HG02642 (cell line): ENCODE results near the gene QRFP.
"Not testable (repeated sequence)": the region's sequence is repeated elsewhere in the genome, so short reads cannot be mapped to it uniquely, and the experiment has no call there.

Experiments used
- ATAC-seq: cut with Tn5 transposase; IDR thresholded peaks from one replicate; pipeline ENCODE4 v1.9.1; 2021; ENCODE audit warnings: mild to moderate bottlenecking; ENCODE audit not compliant: unreplicated experiment, poor library complexity

QRFP gene

GRCh38 chr9:130920762-130921299 lies 24.2 kb upstream of the QRFP start:
- no peak for ATAC-seq

DNA sequence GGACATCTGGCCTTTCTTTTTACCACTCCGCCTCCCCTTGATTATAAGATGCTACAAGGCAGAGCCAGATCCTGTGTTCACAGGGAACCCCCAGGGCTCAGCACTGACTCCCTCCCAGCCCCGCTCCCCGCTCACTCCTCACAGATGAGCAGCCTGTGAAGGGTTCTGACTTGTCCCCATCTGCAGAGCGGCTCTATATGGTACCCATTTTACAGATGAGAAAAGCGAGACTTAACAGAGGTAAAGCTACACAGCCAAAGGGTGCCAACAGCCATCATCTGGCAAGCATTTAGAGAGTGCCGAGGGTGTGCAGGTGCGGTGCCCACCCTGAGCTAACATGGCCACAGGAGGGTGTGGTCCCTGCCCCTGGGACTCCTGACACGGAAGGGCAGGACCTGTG lies 23.6 kb upstream of the QRFP start:
- ATAC-seq = no peak

DNA sequence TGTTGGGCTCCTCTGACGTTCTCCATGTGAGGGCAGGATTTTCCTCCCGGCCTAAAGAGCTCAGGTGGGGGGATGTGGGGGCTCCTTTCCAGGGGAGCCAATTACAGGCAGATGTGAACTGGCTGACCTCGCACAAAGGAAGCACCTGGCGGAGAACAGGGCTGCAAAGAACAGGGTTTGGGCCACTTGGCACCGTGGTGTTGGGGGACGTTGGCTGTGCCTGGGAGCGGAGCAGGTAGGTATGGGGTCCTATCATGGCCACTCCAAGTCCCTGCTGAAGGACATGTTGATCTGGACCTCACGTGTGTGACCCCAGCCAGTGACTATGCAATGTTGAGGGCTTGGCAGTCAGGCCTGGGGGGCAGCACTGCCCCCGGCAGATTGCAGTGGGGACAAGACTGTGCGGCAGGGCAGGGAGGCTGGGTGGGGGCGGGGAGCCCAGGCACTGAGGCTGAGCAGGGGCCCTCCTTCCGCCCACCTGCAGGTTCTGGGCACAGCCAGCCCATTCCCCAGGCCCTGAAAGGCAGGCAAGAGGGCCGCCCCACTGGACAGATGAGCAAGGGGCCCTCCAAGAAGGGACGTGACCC lies 23.0 kb upstream of the QRFP start:
- no peak for ATAC-seq

- ATAC-seq = no peak
These were observed 22.4 kb upstream of the QRFP start for GRCh38 chr9:130918826-130919558.

DNA sequence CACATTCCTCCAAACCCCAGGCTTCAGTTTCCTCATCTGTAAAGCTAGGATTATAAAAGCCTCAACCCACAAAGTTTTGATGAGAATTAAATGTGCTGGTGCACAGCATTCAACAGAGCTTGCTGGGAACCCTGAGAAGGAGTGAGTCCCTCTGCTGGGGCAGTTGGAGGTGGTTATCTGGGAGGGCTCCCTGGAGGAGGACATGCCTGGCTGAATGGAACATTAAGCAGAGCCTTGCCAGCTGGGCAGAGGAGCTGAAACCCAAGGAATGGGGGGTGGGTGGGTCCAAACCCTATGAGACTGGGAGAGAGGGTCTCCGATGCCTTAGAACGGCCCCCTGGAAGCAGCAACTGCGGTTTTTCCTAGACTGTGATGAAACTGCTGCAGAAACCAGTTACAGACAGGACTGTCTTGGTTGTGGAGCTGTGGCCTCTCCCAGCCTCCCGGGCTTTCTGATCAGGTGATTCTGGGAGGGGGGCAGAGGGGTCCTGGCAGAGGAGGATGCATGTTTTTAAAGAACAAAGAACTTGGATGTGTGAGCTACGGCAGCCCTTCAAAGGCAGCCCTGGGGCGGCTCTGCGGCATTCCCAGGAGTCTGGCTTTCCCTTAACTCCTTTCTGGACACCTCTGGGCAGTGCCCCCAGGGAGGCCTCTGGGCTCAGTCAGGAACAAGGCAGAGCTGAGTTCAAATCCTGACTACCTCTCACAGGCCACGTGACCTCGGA lies 21.7 kb upstream of the QRFP start:
- no peak for ATAC-seq

DNA sequence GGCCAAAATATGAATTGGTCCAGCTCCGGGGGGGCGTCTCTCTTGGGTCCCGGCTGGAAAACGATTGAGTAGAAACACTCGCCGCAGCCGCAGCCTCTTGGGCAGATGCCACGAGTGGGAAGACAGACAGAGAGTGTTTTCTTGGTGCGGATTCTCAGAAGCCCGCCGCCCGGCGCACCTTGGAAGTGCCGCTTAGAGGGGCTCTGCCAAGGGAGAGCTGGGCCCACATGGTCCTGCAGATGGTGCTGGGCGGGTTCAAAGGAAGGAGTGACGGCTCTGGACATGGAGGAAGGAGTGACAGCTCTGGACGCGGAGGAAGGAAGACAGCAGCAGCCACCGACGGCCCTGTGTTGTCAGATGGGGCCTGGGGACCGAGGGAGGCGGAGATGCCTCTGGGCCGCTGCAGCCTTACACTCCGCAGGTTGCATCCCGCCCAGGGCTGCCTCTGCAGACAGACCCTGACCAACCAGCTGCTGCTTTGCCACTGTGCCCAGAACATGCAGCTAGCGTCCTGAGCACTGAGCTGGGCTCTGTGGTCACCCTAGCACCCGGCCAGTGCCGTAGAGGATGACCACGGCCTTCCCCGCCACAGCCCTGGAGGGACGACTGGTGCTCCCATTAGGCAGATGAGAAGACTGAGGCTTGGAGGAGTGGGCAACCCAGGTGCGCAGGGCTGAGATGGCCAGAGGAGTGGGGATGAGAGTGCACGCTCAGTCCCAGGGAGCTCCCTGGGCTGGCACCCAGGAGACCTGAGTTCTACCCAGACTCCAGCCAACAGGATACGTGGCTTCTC lies 20.8 kb upstream of the QRFP start:
- no peak for ATAC-seq

GRCh38 chr9:130915096-130915447 lies 18.5 kb upstream of the QRFP start:
- ATAC-seq = no peak

- ATAC-seq = no peak
These were observed 17.9 kb upstream of the QRFP start for GRCh38 chr9:130914417-130915095.

- ATAC-seq = no peak
These were observed 17.2 kb upstream of the QRFP start for GRCh38 chr9:130913599-130914416.

DNA sequence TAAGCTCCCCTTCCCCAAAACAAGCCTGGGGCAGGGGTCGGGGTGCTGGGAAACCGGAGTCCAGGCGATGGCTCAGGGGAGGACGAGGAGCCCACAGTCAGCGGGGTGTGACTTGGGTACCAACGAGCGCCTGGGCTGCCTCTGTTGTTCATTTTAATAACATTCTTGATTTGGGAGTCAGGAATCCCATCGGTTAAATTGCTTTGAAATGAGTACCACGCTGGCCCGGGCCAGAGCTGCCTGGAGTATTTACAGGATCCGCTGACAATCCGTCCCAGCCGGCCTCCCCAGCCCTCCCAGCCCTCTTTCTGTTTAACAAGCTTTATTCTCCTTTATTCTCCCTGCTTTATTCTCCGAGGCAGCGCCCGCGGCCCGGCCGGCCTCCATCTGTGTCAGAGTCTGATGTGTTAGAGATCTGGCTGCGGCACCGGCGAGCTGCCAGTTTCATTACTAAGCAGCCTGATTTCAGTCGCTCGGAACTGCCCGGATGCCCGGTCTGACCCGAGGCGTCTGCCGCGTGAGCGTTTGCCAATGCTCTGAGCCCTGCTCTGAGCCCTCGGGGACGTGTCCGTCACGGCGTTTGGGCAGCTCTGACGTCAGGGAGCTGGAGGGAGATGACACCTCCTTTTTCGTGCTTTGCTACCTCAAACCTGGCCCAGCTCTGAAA lies 16.5 kb upstream of the QRFP start:
- ATAC-seq = no peak

DNA sequence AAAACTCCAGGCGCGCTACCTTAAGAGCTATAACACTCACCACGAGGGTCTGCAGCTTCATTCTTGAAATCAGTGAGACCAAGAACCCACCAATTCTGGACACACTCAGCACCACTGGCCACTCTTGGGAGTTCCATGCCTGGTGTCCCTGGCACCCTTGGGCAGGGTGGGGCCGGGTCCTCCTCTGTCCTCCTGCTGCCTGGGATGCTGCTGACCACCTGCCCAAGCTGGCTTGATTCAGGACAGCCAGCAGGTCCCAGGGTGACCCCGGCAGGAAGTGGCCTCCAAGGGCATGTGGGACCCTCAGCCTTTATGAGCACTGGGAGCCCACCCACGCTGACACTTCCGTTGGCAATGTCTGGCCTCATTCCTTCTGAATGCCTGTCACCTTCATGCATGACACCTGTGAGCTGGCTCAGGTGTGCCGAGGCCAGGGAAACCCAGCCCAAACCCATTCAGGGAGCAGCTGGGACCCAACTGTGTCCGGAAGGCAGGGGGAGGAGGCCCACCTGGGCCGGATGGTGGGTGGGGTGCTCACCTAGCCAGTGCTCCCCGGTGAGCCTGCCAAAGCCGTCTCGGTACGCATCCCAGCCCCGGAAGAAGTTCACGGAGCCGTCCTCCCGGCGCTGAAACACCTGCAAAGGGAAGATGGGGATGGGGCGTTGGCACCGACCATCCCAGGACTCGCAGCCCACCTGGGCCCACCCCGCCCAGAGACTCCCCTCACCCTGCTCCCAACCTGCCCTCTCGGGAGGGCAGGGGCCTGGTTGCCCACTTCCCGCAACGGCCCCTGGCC lies 14.8 kb upstream of the QRFP start:
- no peak for ATAC-seq

- ATAC-seq = not testable (repeated sequence)
These were observed 14.1 kb upstream of the QRFP start for GRCh38 chr9:130910670-130911069.

- not testable (repeated sequence) for ATAC-seq
These were observed 13.4 kb upstream of the QRFP start for GRCh38 chr9:130910041-130910440.

DNA sequence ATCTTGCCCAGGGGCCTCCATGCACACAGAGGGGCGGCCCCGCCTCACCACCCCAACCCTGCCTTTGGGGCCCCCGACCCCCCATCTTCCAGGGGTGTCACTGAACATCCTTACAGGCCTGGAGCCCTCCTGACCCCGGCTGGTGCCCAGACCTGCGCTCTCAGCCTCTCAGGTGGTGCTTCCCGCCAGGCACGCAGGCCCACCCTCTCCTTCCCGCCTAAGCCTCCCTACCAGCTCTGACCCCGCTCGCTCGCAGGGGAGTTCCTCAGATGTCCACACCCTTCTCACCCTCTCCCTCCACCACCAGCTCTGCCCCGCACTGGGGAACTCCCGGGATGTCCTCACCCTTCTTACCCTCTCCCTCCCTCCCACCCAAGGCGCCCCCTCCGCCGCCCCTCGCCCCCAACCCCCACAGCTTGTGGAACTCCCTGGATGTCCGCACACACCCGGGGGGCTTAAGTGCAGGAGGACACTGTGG lies 12.3 kb upstream of the QRFP start:
- no peak for ATAC-seq

DNA sequence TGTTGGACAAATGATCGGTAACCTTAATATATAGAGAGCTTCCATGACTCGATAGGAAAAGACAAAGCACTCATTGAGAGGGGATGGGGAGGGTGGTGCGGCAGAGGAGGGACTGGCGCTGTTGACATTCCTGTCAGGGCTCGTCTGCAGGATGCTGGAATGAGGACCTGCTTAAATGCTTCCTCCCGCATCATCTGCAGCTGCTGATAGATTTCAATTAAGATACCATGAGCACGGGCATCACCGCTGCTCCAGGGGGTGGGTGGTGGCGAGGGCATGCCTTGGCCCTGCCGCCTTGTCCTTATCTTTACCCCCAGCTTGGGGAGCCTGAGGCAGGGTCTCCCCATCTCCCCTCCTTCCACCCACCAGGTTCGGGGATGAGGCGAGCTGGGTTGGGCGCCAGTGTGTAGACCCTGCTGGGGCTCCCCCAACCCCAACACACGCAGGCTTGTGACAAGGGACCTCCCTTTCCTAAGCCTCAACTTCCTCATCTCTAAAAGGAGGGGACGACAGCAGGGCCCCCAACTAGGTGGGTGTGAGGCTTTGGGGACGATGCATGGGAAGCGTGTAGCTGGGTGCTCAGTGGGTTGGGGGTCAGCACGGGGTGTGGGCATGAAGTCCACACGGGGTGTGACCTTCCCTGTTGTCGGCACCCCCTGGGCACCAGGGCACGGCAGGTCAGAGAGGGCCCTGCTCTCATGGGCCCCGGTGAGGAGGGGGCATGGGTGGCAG lies 11.7 kb upstream of the QRFP start:
- ATAC-seq = no peak

DNA sequence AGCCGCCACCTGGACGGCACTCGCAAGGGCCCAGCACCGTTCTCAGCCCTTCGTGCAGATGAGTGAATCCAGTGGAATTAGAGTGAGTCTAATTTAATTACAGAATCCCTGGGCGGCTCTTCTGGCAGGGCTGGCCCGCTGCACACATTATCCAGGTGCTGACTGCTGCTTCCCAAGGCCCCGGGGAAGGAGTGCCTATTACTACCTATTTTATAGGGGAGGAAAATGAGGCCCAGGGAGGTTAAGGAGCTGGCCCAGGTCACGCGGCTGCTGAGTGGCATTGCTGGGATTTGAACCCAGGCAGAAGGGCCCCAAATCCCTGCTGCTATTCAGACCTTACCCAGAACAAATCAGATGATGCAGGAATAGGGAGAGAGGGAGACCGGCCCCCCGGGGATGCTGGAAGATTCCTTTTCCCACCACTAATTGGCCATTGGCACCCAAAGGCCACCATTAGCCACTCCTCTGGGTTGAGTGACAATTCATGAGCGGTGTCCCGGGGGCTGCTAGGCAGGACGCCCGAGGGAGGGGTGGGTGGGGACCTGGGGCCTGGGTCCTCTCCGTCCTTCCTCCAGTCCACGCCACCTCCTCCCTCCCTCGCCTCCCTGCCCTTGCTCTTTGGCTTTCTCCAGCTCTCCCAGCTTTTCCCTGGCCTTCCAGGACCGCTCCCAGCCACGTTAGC lies 10.3 kb upstream of the QRFP start:
- no peak for ATAC-seq
